GM23338 (cell line): Measurements from ENCODE around the gene PCGF2. TPM values are rescaled to one million over a fixed set of nuclear protein-coding genes. Genes with fewer than 3 reads are reported as not detected.

Experiments
- ATAC-seq: fragments of 200-7000 bp; cut with Tn5 transposase; 3 replicates; pipeline ENCODE4 v1.9.1; 2020
- DNase-seq: peaks from one replicate; pipeline ENCODE4 v3.0.0-alpha.2; 2015; ENCODE audit warnings: low spot score
- H2AFZ ChIP-seq: fragments of 200-600 bp; sonication (generic); 2 replicates; pipeline ENCODE4 v1.8.0; 2016; ENCODE audit warnings: antibody characterized with exemption, mild to moderate bottlenecking, moderate library complexity
- H3F3A ChIP-seq: fragments of 200-600 bp; sonication (generic); replicated peaks from 2 replicates; pipeline ENCODE4 v1.8.0; 2017; ENCODE audit warnings: antibody characterized with exemption, mixed run types, low read depth
- H3K27ac ChIP-seq: fragments of 200-600 bp; sonication (generic); 2 replicates; pipeline ENCODE4 v1.6.1; 2016; ENCODE audit warnings: low read depth
- H3K27me3 ChIP-seq: fragments of 200-600 bp; sonication (generic); 2 replicates; pipeline ENCODE4 v1.8.0; 2016; ENCODE audit warnings: mild to moderate bottlenecking, mixed run types, moderate library complexity; ENCODE audit not compliant: insufficient read depth
- H3K36me3 ChIP-seq: fragments of 200-600 bp; sonication (generic); 2 replicates; pipeline ENCODE4 v1.8.0; 2016; ENCODE audit warnings: mild to moderate bottlenecking; ENCODE audit not compliant: insufficient read depth
- H3K4me1 ChIP-seq: fragments of 200-600 bp; sonication (generic); 2 replicates; pipeline ENCODE4 v1.8.0; 2016; ENCODE audit warnings: mild to moderate bottlenecking, moderate library complexity; ENCODE audit not compliant: insufficient read depth
- H3K4me2 ChIP-seq: fragments of 200-600 bp; sonication (generic); 2 replicates; pipeline ENCODE4 v1.7.1; 2017; ENCODE audit warnings: mixed run types
- H3K4me3 ChIP-seq: fragments of 200-600 bp; sonication (generic); 2 replicates; pipeline ENCODE4 v1.6.1; 2016; ENCODE audit warnings: mixed run types
- H3K79me2 ChIP-seq: fragments of 200-600 bp; sonication (generic); replicated peaks from 2 replicates; pipeline ENCODE4 v1.8.0; 2017; ENCODE audit warnings: mild to moderate bottlenecking; ENCODE audit not compliant: insufficient read depth
- H3K9me2 ChIP-seq: fragments of 200-600 bp; sonication (generic); 2 replicates; pipeline ENCODE4 v1.8.0; 2017; ENCODE audit not compliant: insufficient read depth
- H4K20me1 ChIP-seq: fragments of 200-600 bp; sonication (generic); replicated peaks from 2 replicates; pipeline ENCODE4 v1.8.0; 2017; ENCODE audit warnings: mild to moderate bottlenecking; ENCODE audit not compliant: insufficient read depth
- H3K27ac Mint-ChIP-seq: 2 replicates; pipeline ENCODE4 v1.8.0; 2020; ENCODE audit warnings: inconsistent platforms, mild to moderate bottlenecking, moderate library complexity, mixed read lengths
- H3K27me3 Mint-ChIP-seq: 3 replicates; pipeline ENCODE4 v1.8.0; 2022; ENCODE audit warnings: low read depth, mild to moderate bottlenecking, moderate library complexity, mixed read lengths, inconsistent platforms; ENCODE audit not compliant: insufficient read depth, poor library complexity
- H3K36me3 Mint-ChIP-seq: 3 replicates; pipeline ENCODE4 v1.8.0; 2021; ENCODE audit warnings: low read depth, mild to moderate bottlenecking, inconsistent platforms, moderate library complexity, mixed read lengths
- H3K4me1 Mint-ChIP-seq: 3 replicates; pipeline ENCODE4 v1.8.0; 2020; ENCODE audit warnings: mild to moderate bottlenecking, inconsistent platforms, mixed read lengths
- H3K4me3 Mint-ChIP-seq: 3 replicates; pipeline ENCODE4 v1.8.0; 2021; ENCODE audit warnings: moderate library complexity, mild to moderate bottlenecking, inconsistent platforms, mixed read lengths
- H3K9me3 Mint-ChIP-seq: 3 replicates; pipeline ENCODE4 v1.8.0; 2020; ENCODE audit warnings: moderate library complexity, mild to moderate bottlenecking, inconsistent platforms, mixed read lengths
- CREB1 ChIP-seq: fragments of 250-450 bp; sonication (Bioruptor Pico); IDR thresholded peaks from 2 replicates; pipeline ENCODE4 v1.5.0; 2020; ENCODE audit warnings: low read depth, mild to moderate bottlenecking, moderate library complexity
- EZH2phosphoT487 ChIP-seq: fragments of 200-600 bp; sonication (generic); IDR thresholded peaks from one replicate; pipeline ENCODE4 v1.8.1; 2018; ENCODE audit warnings: antibody characterized with exemption; ENCODE audit not compliant: unreplicated experiment
- JUNB ChIP-seq: IDR thresholded peaks from one replicate; pipeline ENCODE4 v1.6.1; 2016; ENCODE audit warnings: antibody characterized with exemption; ENCODE audit not compliant: unreplicated experiment
- NANOG ChIP-seq: IDR thresholded peaks from 2 replicates; pipeline ENCODE4 v1.6.1; 2016; ENCODE audit warnings: antibody characterized with exemption, borderline replicate concordance
- POLR2AphosphoS5 ChIP-seq: IDR thresholded peaks from 2 replicates; pipeline ENCODE4 v1.6.1; 2016; ENCODE audit warnings: antibody characterized with exemption, low read depth
- REST ChIP-seq: IDR thresholded peaks from one replicate; pipeline ENCODE4 v1.6.1; 2018; ENCODE audit warnings: antibody characterized with exemption; ENCODE audit not compliant: unreplicated experiment
- STAT1 ChIP-seq: IDR thresholded peaks from one replicate; pipeline ENCODE4 v1.6.1; 2016; ENCODE audit warnings: antibody characterized with exemption; ENCODE audit not compliant: unreplicated experiment
- ZNF331 ChIP-seq: fragments of 250-450 bp; sonication (Bioruptor Pico); IDR thresholded peaks from 2 replicates; pipeline ENCODE4 v1.5.0; 2020; ENCODE audit warnings: low read depth, mild to moderate bottlenecking, moderate library complexity
- ZNF462 ChIP-seq: fragments of 250-450 bp; sonication (Bioruptor Pico); IDR thresholded peaks from 2 replicates; pipeline ENCODE4 v1.5.0; 2020; ENCODE audit warnings: mild to moderate bottlenecking, moderate library complexity
- polyA plus RNA-seq: library from polyadenylated mRNA; unstranded; fragments of >200 nt; fragmentation: Nextera tagmentation; extraction: Ambion mirVana; gene quantifications from 2 replicates; pipeline ENCODE4 v1.2.1, GENCODE V29; 2016
- total RNA-seq: library from RNA; depleted of rRNA; stranded (reverse); fragments of >200 nt; shearing (Covaris generic); gene quantifications from 2 replicates; pipeline ENCODE4 v1.2.3, GENCODE V29; 2014

Gene PCGF2
- total and polyA plus RNA-seq, 2 experiments from 2014 or later: 21.1 to 51.9 TPM

- Histone ChIP-seq H3K27me3 (peaks cover 22% of the 10 kb centered on the region), H2AFZ (no peak overlapping the region), H4K20me1 (peaks cover 12% of the 10 kb centered on the region), H3K9me2 (no peaks in the 10 kb centered on the region), H3K79me2 (no peaks in the 10 kb centered on the region), H3K27ac (no peak overlapping the region), H3K4me2 (no peak overlapping the region), H3K36me3 (no peaks in the 10 kb centered on the region), H3K4me3 (no peak overlapping the region), H3K4me1 (peaks cover 27% of the 10 kb centered on the region), H3F3A (peaks cover 12% of the 10 kb centered on the region)
- Mint-ChIP-seq H3K36me3 (peaks cover 31% of the 10 kb centered on the region), H3K4me1 (peaks cover 41% of the 10 kb centered on the region), H3K27ac (no peak overlapping the region), H3K9me3 (no peaks in the 10 kb centered on the region), H3K27me3 (peaks cover 41% of the 10 kb centered on the region), H3K4me3 (peak overlapping the region; percentile 94)
- no peak for ATAC-seq
- DNase-seq: no peak
- TF ChIP-seq POLR2AphosphoS5 (0 out of 2 replicates have a peak, but pooled peaks have one; percentile 2), NANOG (no peak)
Observed at GRCh38 chr17:38731526-38732294, 16.4 kb downstream of the PCGF2 start.

- peaks cover 46% of the 10 kb centered on the region for H3K4me1 Mint-ChIP-seq
- no peak for TF ChIP-seq JUNB
- TF ChIP-seq CREB1: no peak
- TF ChIP-seq EZH2phosphoT487: no peak
- TF ChIP-seq POLR2AphosphoS5: 0 out of 2 replicates have a peak, but pooled peaks have one; percentile 23
- no peak for TF ChIP-seq REST
- no peak for TF ChIP-seq ZNF331 (CRISPR knock-in tag)
- TF ChIP-seq STAT1: no peak
- no peak for TF ChIP-seq ZNF462 (CRISPR knock-in tag)
- no peak for TF ChIP-seq NANOG
- peaks cover 39% of the 10 kb centered on the region for H3K27me3 Mint-ChIP-seq
- no peaks in the 10 kb centered on the region for H3K9me2 ChIP-seq
- H3K27ac Mint-ChIP-seq: peak overlapping the region; percentile 92
- ATAC-seq (peak; percentile 23), DNase-seq (peak; percentile 69)
- H3K9me3 Mint-ChIP-seq: no peaks in the 10 kb centered on the region
- peaks cover 10% of the 10 kb centered on the region for H3F3A ChIP-seq
- peaks cover 27% of the 10 kb centered on the region for H3K4me1 ChIP-seq
- peaks cover 22% of the 10 kb centered on the region for H3K27me3 ChIP-seq
- 0 out of 2 replicates have a peak overlapping the region, but pooled peaks have one; percentile 55 for H3K27ac ChIP-seq
- no peaks in the 10 kb centered on the region for H3K36me3 ChIP-seq
- H3K4me2 ChIP-seq: peak overlapping the region; percentile 99
- H2AFZ ChIP-seq: peak overlapping the region; percentile 98
- peaks cover 24% of the 10 kb centered on the region for H3K36me3 Mint-ChIP-seq
- H3K4me3 Mint-ChIP-seq: peak overlapping the region; percentile 94
- peak overlapping the region; percentile 88 for H3K4me3 ChIP-seq
- H3K79me2 ChIP-seq: no peaks in the 10 kb centered on the region
- peaks cover 10% of the 10 kb centered on the region for H4K20me1 ChIP-seq
Observed at GRCh38 chr17:38730526-38731379, 17.4 kb downstream of the PCGF2 start.
